Measurements from ENCODE around the gene FOXK1. TPM values are rescaled to one million over a fixed set of nuclear protein-coding genes. Genes with fewer than 3 reads are reported as not detected.
A peak's percentile ranks its signal among the peaks of the same experiment; 100 is the strongest.

The FOXK1 gene
- total RNA-seq, 6 experiments from 2014 or later, result 3.8 to 8.4 (median 6.9) TPM

DNA sequence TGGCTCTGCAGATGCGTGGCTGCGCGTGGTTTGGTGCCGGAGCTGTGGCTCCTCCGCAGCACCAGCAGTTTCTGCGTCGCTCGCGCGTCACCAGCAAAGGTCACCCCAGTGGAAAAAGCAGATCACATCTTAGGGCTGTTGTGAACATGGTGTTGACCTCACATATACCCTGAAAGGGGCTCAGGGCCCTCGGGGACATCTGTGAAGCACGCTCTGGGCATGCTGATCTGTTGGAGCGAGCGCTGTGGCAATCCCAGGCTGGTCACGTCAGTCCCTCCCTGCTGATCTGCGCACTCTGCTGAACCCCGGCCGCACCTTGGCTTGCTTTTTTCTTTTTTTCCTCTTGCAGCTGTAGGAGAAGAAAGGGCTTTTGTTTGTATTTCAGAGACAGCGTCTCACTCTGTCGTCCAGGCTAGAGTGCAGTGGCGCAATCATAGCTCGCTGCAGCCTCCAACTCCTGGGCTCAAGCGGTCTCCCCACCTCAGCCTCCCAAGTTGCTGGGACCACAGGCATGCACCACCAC is 60.0 kb downstream of the FOXK1 start:
- Histone ChIP-seq H3K36me3 (peaks cover 0 to 12% (median 3%) of the 10 kb centered on the region in 4 donors), H3K4me1 (peaks cover 0 to 39% (median 17%) of the 10 kb centered on the region in 4 donors), H3K9me3 (no peaks in the 10 kb centered on the region), H3K27ac (no peak overlapping the region), H3K27me3 (no peaks in the 10 kb centered on the region), H3K4me3 (no peak overlapping the region)
- 91% methylated on average over 20 of the region's 23 CpGs for WGBS (ENCODE audit: insufficient coverage, low coverage, low lambda C conversion rate, missing lambda C conversion rate)
- no peak for DNase-seq
- ATAC-seq, result no peak
- TF ChIP-seq POLR2A (IDR thresholded peaks at IDR 0.05), result no peak
- TF ChIP-seq, protein P1, sequence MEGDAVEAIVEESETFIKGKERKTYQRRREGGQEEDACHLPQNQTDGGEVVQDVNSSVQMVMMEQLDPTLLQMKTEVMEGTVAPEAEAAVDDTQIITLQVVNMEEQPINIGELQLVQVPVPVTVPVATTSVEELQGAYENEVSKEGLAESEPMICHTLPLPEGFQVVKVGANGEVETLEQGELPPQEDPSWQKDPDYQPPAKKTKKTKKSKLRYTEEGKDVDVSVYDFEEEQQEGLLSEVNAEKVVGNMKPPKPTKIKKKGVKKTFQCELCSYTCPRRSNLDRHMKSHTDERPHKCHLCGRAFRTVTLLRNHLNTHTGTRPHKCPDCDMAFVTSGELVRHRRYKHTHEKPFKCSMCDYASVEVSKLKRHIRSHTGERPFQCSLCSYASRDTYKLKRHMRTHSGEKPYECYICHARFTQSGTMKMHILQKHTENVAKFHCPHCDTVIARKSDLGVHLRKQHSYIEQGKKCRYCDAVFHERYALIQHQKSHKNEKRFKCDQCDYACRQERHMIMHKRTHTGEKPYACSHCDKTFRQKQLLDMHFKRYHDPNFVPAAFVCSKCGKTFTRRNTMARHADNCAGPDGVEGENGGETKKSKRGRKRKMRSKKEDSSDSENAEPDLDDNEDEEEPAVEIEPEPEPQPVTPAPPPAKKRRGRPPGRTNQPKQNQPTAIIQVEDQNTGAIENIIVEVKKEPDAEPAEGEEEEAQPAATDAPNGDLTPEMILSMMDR (IDR thresholded peaks at IDR 0.05), result no peak
- intact Hi-C loops (cut with DNase I), result no loop called here

DNA sequence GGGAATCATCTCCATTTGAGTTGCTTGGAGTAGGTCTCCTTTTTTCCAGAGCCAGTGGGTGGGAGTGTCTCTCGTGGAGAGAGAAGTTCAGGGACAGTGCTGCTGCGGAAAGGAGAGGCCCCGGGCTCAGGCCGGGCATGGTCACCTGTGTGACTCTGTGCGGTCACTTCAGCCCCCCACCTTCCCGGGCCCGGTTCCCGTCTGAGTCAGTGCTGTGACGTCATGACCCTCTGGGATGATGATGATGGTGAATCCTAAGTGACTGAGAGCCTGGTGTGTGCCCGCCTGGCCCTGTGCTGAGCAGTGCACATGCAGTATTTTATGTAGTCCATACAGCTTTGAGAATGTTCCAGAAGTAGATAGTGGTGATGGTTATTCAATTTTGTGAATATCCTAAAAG is 60.8 kb downstream of the FOXK1 start:
- intact Hi-C loops (cut with DNase I), result no loop called here
- no peak for ATAC-seq
- H3K27me3 ChIP-seq, result no peaks in the 10 kb centered on the region
- no peak for DNase-seq
- H3K4me3 ChIP-seq, result no peak overlapping the region
- 92% methylated on average over 2 of the region's 10 CpGs for WGBS (ENCODE audit: insufficient coverage, low coverage, low lambda C conversion rate, missing lambda C conversion rate)
- peaks cover 0 to 12% (median 3%) of the 10 kb centered on the region in 4 donors for H3K36me3 ChIP-seq
- H3K4me1 ChIP-seq, result peaks cover 0 to 39% (median 17%) of the 10 kb centered on the region in 4 donors
- no peak overlapping the region for H3K27ac ChIP-seq
- TF ChIP-seq POLR2A (IDR thresholded peaks at IDR 0.05), result no peak
- TF ChIP-seq, protein P1 (IDR thresholded peaks at IDR 0.05), result no peak
- H3K9me3 ChIP-seq, result no peaks in the 10 kb centered on the region

DNA sequence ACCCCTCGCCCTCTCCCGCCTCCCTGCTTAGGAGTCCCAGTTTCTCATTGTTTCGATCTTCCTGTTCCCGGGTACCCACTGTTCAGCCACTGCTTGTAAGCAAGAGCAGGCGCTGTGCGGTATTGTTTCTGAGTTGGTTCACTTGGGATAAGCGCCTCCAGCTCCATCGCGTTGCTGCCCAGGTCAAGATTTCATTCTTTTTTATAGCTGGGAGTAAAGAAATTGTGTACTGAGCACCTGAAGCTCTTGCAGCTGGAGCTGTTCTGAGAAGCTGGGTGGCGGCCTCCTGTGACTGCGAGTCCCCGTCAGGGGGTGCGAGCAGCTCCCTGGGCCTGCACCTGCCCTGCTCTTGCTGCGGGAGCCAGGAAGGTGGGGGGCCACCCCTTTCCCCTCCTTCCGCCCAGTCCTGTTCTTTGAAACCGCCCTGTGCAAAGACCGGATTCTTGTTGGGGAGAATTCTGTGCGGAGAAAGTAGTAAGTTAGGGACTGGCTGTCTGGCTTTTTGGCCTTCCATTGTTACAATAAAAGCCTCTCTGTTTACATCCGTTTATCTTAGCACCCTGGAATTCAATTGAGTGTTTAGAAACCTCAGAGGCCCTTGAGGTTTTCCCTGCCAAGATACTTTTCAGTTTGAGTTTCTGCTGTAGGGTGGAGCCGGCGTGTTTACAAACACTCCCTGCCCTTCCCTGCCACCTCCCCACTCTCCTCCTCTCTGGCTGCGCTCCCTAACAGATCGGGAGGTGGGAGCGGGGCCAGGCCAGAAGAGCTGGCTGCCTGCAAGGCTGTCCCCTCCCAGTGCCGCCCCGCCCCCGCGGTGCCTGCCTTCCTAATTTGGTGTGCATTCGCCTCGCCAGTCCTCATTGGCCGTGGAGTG is 62.5 kb downstream of the FOXK1 start:
- Histone ChIP-seq H3K9me3 (no peaks in the 10 kb centered on the region), H3K4me1 (peaks cover 0 to 26% (median 12%) of the 10 kb centered on the region in 4 donors), H3K27me3 (no peaks in the 10 kb centered on the region), H3K36me3 (peaks cover 0 to 12% (median 3%) of the 10 kb centered on the region in 4 donors), H3K27ac (peak overlapping the region; percentile 81 to 97 (median 85)), H3K4me3 (peak overlapping the region in 2 of 3 donors; percentile 20 to 38)
- WGBS (ENCODE audit: insufficient coverage, low coverage, low lambda C conversion rate, missing lambda C conversion rate), result 24% methylated on average over 25 of the region's 31 CpGs
- DNase-seq, result peak; percentile 99 to 100 (median 99)
- intact Hi-C loops (cut with DNase I), result no loop called here
- peak; percentile 92 to 96 (median 94) for ATAC-seq
- peak; percentile 45 for TF ChIP-seq POLR2A (IDR thresholded peaks at IDR 0.05)
- TF ChIP-seq, protein P1 (IDR thresholded peaks at IDR 0.05), result no peak

DNA sequence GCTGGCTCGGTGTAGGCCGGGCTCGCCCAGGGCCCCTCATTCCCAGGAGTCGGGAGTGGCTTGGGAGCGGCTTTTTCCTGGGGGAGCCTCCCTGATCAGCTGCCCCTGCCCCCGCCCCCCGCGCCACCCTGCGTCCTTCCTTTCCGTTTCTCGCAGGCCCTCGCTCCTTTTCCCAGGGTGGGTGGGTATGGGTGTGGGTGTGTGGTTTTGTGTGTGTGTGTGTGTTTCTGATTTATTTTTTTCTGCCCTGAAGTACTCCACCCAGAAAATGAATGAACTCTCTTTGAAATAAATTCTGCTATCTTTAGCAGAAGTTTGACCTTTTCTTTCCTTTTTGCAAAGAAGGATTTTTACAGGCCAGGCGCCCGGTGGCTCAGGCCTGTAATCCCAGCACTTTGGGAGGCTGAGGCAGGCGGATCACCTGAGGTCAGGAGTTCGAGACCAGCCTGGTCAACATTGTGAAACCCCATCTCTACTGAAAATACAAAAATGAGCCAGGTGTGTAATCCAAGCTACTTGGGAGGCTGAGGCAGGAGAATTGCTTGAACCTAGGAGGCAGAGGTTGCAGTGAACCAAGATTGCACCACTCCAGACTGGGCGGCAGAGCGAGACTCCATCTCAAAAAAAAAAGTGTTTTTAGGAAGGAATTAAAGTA is 63.3 kb downstream of the FOXK1 start:
- no peak for ATAC-seq
- H3K27ac ChIP-seq, result peak overlapping the region; percentile 81 to 97 (median 85)
- peak overlapping the region; percentile 16 to 38 (median 20) for H3K4me3 ChIP-seq
- H3K4me1 ChIP-seq, result peaks cover 0 to 23% (median 12%) of the 10 kb centered on the region in 4 donors
- intact Hi-C loops (cut with DNase I), result no loop called here
- no peaks in the 10 kb centered on the region for H3K27me3 ChIP-seq
- 7% methylated on average over 11 of the region's 18 CpGs for WGBS (ENCODE audit: insufficient coverage, low coverage, low lambda C conversion rate, missing lambda C conversion rate)
- DNase-seq, result no peak
- H3K36me3 ChIP-seq, result peaks cover 0 to 12% (median 3%) of the 10 kb centered on the region in 4 donors
- TF ChIP-seq, protein P1 (IDR thresholded peaks at IDR 0.05), result no peak
- TF ChIP-seq POLR2A (IDR thresholded peaks at IDR 0.05), result no peak
- no peaks in the 10 kb centered on the region for H3K9me3 ChIP-seq

All from right lobe of liver (tissue), 6 donors.